HL-60/S4 treated with retinoic acid at 250 ng/mL for 4 days and 3 days (cell line): Measurements from ENCODE around the gene SNCB.

Source experiments
- in situ Hi-C: fragments of 300-500 bp; cut with MboI; formaldehyde crosslinking; loops from 2 replicates; pipeline ENCODE4 v1.7.0; 2022; ENCODE audit warnings: low sequenced_read_pairs

The SNCB gene

DNA sequence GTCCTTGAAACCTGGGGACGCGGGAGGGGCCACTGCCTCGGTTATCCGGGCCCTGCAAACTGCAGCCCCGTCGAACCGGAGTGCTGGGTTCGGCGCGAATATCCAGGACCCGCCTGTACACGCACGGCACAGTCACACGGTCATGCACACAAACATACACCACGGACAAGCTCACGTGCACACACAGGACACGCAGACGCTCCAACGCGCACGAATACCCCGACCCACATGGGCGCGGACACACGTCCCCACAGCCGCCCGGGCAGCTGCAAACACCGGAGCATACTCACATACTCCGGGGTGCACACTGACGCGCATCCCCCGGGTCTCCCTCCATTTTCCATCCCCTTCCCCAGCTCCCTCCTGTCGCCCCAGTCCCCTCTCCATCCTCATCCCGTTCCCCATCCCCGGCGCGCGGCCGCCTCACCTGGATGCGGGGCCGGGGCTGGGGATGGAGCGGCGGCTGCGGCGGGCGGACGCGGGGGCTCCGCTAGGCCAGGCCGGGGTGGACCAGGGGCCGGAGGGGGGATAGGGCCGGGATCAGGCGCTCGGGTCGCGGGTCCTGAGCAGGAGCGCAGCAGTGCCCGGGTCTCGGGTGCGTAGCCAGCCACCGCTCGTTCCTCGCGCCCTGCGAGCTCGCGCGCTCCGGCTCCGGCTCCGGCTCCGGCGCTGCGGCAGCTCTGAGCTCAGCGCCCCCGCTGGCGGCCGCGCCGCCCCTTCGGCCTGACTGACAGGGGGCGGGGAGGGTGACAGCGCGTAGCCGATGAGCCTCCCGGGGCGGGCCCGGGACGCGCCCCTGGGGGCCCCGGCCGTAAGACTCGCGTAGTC, at the start of gene SNCB, which contains the start of gene EIF4E1B:
Gene SNCB, minus strand, starts transcription at position 682 of the 828 bp plus-strand sequence. CDS start 880 bp downstream, outside the sequence.
Gene EIF4E1B, plus strand, starts transcription at position 823 of the 828 bp plus-strand sequence. CDS start 12,113 bp downstream, outside the sequence.
- in situ Hi-C loops = no loop called here

DNA sequence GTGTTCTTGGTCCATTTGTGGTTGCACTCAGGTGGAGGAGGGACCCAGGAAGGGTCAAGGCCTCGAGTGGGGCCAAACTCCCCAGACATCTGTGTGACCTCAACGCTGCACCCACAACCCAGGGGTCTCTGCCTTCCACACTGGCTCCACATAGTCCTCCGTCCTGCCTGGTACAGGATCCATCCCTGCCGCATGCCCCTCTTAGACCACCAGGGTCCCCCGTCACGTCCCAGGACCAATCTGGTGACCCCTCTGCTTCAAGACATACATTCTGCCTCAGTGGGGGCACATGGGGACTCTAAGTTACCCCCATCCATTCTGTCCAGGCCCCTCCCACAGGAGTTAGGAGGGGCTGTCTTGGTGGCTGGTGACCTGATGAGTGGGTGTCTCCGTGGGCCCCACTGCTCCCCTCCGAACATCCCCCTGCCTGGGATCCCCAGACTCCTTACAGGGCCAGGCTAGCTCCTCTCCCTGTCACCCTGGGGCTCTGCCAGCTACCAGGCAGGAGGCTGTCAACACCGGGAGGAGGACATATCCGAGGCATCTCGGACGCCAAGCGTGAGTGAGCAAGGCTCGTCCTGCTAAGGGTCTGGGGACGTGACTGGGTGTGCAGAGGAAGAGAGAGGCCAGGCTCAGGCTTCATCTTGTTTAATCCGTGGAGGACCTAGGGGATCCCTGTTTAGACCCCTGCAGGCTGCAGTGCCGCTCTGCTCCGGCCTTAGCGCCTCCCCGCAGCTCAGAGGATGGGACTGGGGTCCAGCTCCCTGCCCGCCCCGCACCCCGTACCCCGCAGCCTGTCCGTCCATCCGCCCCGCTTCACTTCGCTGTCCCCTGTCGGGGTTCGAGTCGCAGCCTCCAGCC, 49.3 kb upstream of the SNCB start:
- in situ Hi-C loops = no loop called here

DNA sequence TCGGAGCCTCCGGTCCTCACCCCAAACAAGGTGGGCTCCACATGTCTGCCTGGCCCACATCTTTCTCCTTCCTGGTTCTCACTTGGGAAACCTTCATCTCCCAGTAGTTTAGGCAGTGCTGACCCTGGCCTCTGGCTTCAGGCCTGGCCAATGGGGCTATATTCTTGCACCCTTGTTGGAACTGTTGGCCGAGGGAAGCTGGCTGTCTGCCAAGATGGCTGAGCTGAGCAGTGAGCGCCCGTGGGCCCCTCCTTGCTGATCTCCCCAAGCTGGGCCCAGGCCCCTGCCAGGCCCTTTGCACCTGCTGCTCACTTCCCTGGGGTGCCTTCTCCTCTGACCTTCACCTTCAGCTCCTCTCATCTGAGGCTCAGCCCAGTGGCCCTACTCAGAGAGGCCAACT, 48.2 kb upstream of the SNCB start:
- in situ Hi-C loops = no loop called here

DNA sequence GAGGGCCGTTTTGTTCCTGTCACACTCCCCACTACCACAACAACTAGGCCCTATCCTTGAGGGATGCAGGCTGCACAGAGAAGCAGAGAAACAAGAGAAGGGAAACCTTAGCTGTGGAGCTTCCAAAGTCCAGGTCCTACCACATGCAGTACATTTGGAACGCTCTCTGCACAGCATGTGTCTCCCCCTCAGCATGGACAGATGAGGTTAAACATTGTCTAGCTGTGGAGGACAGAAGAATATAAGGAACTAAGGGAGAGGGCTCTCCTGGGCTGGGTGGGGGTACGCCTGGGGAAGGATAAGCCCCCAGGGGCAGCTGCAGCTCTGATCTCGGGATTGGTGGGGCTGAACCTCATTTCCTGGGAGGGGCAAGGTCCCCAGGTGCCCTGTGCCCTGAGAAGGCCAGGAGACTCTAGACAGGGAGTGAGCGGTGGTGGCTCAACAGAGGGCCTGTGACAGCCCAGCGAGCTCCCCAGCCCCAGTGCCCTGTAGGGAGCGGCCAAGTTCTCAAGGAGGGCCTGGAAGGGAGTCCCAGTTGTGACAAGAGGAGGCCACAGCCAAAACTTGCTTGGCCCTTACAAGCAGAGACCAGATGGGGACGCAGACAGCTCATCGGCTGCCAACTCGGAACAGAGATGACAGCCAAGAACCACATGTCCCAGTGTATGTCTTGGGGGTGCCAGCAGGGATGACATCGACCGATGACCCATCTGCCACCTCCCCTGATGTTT, 47.0 kb upstream of the SNCB start:
- in situ Hi-C loops = no loop called here

DNA sequence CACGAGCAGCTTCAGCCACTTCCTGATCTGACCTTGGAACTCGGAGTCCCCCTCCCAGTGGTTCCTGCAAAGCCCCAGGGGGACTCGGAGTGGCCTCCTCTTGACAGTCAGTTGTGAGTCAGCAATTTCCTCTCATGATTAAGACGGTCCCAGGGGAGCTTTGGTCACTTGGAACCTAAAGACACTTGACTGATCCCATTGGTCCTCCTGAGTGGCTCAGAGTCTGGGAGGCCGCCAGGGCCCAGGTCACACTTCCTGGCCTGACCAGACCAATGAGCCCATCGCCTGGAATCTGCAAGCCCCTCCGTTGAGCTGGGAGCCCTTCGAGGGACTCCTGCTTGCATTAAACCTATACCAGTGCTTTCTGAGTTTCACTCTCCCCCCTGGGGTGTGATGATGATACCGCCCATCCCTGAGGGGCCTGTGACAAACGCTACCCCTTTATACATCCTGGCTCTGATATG, 46.1 kb upstream of the SNCB start:
- in situ Hi-C loops = no loop called here

DNA sequence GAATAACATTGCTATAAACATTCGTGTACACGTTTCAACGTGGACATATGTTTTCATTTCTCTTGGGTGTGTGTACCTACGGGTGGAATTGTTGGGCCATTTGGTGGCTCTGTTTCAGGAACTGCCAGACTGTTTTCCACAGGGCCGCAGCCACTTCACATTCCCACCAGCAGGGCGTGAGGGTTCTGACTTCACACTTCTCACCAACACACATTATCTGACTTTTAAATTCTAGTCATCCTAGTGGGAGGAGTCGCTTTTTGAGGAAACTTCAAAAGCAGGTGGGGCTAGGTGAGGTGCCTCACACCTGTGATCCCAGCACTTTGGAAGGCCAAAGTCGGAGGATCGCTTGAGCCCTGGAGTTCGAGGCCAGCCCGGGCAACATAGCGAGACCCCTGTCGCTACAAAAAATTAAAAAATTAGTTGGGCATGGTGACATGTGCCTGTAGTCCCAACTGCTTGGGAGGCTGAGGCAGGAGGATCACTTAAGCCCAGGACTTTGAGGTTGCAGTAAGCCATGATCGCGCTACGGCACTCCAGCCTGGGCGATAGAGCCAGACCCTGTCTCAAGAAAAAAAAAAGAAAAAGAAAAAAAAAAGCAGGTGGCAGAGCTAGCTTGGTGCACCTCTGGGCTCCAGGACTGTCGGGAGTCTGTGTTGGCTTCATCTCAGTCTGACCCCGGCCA, 45.5 kb upstream of the SNCB start:
- in situ Hi-C loops = no loop called here

DNA sequence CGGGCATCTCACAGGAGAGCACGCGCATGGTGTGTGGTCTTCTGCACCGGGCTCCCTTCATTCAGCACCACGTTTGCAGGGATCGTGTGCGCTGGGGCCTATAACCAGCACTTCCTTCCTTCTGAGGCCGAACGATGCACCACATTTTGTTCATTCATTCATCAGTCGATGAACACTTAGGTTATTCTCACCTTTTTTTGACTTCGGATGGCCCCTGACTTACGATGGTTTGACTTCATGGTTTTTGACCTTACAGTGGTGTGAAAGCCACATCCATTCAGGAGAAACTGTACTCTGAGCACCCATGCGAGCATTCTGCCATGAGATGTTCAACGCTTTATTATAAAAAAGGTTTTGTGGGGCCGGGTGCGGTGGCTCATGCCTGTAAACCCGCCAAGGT, 44.5 kb upstream of the SNCB start:
- in situ Hi-C loops = loop anchor here (25.0 kb wide), 1 partner anchor 263 kb away; no protein-coding TSS in a partner anchor

DNA sequence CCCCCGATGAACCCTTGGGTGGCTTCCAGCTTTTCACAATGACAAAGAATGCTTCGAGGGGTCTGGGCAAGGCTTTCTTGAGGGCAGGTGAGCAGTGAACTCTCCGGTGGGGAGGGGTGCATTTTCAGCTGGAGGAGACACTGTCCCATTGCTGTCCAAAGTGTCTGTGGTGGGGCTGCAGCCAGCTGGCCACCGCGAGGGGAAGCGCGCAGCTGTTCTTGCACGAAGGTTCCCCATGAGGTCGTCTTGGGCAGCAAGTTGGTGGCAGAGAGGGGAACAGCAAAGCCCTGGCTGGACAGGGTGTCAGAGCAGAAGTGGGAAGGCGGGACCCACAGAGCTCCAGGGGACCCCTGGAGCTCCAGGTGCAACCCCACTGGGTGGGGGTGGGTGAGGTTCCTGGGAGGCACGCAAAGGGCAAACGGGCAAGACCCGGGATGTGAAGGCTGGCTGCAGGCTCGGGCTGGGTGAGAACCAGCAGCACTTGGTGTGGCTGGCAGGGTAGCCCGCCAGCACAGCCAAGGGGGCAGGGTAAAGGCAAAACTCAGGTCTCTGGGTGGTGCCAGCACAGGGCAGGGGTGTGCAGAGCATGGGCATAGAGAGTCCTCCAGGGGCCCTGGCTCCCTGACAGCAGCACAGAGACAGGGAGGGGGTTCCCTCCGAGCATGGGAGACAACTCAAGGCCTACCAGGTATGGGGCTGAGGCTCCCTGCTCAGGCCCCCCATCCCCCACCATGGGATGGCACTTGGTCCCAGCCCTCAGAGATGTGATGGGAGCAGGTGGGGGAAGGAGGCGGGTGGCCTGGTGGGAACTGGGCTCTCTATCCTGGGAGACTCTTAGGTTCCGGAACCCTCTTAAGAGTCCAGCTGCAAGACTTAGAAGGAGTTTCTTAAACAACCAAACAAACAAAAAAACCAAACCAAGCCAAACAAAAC, 43.6 kb upstream of the SNCB start:
- in situ Hi-C loops = loop anchor here (25.0 kb wide), 1 partner anchor 263 kb away; no protein-coding TSS in a partner anchor

DNA sequence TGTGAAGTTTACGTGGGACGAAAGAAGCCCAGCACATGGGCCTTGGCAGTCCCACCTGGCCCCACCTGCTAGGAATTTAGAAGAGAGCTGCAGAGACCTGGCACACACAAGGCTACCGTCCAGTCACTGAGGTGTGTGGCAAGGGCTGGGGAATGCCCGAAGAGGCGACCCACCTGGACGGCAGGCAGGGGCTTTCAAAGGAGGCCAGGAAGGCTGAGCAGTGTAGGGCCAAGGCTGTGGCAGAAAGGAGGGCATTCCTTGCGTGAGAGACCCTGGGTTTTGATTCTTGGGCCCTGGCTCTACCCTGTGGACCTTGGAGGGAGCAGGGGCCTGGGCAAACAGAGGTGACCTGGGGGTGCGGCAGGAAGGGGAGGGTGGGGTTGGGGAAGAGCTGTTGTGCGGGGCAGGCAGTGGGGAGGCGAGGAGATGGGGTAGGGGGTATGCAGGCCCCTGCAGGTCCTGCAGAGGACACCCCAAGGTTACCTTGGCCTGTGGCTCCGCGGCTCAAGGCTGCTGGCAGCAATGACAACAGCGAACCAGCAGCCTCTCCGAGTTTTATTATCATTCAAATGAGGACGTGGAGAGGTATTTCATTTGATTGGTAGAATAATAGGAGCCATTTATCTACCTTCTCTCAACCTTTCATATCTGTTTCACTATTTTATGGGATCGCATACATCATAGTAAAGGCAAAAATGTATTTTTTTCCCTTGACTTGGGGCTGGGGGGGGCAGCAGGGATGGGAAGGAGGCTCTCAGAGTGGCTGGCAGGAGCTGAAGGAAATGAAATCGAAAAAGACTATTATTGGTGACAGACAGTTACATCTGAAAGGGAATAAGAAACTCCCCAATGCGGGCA, 41.8 kb upstream of the SNCB start:
- in situ Hi-C loops = loop anchor here (25.0 kb wide), 1 partner anchor 265 kb away; no protein-coding TSS in a partner anchor

DNA sequence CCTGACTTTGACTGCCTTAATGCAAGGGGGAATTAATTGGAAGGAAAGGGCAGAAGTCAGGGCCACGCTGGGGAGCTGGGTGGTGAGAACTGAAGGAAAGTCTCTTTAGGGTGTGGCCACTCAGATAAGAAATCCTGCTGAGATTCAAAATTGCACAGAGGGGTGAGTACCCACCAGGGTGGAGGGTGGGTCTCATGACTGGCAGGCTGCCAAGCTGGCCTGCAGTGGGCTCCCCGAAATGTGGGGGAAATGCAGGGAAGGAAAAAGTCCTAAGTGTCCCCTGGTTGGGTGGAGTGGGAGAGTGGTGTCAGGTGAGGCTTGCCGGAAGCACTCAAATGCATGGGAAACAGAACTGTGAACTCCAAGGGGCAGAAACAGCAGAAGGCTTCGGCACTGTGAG, 41.1 kb upstream of the SNCB start:
- in situ Hi-C loops = loop anchor here (25.0 kb wide), 1 partner anchor 266 kb away; no protein-coding TSS in a partner anchor

DNA sequence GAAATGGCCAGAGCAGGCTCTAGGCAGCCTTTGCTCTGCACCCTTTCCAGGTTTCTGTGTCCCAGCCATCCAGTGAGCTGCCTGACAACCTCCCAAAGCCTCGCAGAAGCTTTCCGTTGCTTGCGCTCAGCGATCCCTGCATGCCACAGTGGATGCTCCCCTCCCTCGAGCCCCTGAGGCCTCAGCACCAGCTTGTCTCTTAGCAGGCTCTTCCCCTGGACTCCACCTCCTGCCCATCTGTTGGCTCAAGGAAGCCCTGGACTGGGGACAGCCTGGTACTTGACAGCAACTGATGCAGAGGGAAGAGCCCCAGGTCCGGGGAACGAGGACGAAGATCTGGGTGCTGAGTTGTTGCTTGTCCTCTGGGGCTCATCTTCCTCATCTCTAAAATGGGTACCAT, 40.1 kb upstream of the SNCB start:
- in situ Hi-C loops = loop anchor here (25.0 kb wide), 1 partner anchor 267 kb away; no protein-coding TSS in a partner anchor

DNA sequence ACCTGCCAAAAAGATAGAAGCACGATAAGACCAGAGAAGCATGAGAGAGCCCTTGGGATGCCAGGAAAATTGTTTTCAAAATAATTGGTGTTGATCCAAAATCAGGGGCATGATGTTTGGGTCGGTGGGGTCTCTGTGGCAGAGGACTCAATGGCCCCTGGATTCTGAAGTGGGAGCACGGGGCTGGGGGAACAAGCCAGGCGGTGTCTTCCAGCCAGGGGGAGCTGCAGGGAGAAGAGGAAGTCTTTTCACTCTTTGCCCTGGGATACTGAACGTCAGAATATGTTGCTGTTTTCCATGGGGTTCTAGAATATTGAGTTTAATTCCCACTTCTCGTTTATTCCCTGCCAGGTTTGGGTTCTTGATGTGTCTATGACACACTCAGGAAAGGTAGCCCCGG, 37.3 kb upstream of the SNCB start:
- in situ Hi-C loops = loop anchor here (10.0 to 25.0 kb wide), 2 partner anchors 270 to 437 kb away; no protein-coding TSS in a partner anchor

DNA sequence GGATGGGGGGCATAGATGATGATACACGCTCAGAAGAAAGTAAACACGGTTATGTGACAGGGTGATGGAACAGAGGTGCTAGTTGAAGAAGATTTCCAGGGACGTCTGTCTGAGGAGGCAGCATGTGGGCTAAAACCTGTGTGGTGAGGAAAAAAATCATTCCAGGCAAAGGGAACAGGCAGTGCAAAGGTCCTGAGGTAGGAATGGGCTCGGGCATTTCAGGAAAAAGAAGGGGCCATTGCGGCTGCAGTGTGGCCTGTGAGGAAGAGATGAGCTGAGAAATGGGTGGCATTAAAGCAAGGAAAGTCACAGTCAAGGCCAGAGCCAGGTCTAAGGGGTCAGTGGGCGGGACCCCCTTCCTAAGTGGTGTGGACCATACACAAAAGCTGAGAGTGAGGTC, 35.2 kb upstream of the SNCB start:
- in situ Hi-C loops = loop anchor here (10.0 to 25.0 kb wide), 2 partner anchors 272 to 439 kb away; no protein-coding TSS in a partner anchor

DNA sequence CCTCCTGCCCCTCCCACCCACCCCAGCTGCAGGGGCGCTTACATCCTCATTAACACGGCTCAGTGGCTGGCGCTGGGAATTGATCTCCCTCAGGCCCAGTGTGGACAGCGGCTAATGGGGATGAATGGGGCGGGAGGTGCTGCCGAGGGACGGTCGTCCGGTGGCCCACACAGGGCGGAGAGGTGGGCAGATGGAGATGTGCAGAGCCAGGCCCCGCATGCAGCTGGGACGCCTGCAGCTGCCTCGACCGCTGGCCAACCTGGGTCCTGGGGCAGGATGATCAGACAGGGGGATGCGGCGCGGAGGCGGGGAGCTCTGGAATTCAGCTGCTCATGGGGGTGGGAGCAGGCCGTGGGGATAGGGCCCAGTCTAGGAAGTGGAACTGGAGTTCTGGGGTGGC, 34.6 kb upstream of the SNCB start:
- in situ Hi-C loops = loop anchor here (10.0 to 25.0 kb wide), 2 partner anchors 272 to 440 kb away; no protein-coding TSS in a partner anchor

DNA sequence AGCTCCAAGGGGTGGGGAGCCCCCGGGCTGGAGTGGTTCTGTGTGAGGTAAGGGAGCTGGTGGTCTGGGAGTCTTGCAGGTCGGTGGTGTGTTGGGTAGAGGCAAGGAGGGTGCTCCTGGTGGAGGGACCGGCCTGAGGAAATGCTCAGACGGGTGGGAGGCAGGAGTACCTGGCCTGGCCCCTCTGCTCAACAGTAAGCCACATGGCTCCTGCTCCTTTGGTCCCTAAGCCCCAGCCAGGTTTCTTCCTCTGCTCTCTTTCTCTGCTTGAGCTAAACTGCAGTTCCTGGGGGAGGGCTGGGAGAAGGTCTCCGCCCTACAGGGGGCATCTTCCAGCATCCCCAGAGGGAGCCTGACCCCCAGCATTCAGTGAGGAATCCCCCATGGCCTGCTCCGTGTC, 34.1 kb upstream of the SNCB start:
- in situ Hi-C loops = loop anchor here (10.0 to 25.0 kb wide), 2 partner anchors 273 to 440 kb away; no protein-coding TSS in a partner anchor

DNA sequence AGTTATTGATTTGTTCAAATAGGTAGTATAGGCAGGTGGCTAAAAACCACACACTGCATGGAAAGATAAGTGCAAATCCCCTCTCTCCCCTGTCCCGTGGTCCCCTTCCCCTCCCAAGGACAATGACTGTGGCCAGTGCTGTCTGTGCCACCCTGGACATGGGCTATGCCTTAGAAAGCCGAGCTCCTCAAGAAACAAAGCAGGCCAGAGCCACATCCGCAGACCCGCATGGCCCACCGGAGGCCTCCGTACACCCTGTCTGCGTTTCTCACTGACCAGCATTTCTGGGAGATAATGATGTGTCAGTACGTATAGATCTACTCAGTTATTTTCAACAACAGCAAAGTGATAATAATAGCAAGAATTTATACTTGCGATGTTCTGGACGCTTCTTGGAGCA, 33.2 kb upstream of the SNCB start:
- in situ Hi-C loops = loop anchor here (10.0 to 25.0 kb wide), 2 partner anchors 274 to 441 kb away; no protein-coding TSS in a partner anchor
